Keratinocyte (primary cell): ENCODE measurements around the gene PHLDB3. TPM values are rescaled to one million over a fixed set of nuclear protein-coding genes. Genes with fewer than 3 reads are reported as not detected.

Experiments
- DNase-seq: peaks from one replicate; pipeline ENCODE4 v3.0.0-alpha.2; 2011; ENCODE audit warnings: low read depth, missing footprints, low spot score
- FAIRE-seq: peaks from 2 replicates; lab custom pipeline; 2011; peaks lifted over from hg19 to GRCh38; lab: Jason Lieb, UNC
- H2AFZ ChIP-seq: 2 replicates; pipeline ENCODE4 v1.6.0; 2012; ENCODE audit warnings: low read length, control low read depth, inconsistent platforms; ENCODE audit not compliant: control insufficient read depth
- H3K27ac ChIP-seq: 2 replicates; pipeline ENCODE4 v1.5.1; 2011; ENCODE audit warnings: low read length; ENCODE audit not compliant: control insufficient read depth, insufficient read depth
- H3K27me3 ChIP-seq: 3 replicates; pipeline ENCODE4 v1.6.0; 2011; ENCODE audit warnings: low read length; ENCODE audit not compliant: control insufficient read depth, insufficient read depth; ENCODE audit errors: extremely low read depth
- H3K36me3 ChIP-seq, 2 experiments: 2 replicates in 1 of 2; 3 replicates in 1 of 2; pipeline ENCODE4 v1.5.1; 2011; ENCODE audit warnings: low read length in 2 of 2, mild to moderate bottlenecking in 1 of 2; ENCODE audit not compliant: control insufficient read depth in 2 of 2, insufficient read depth in 2 of 2; ENCODE audit errors: extremely low read depth in 1 of 2
- H3K4me1 ChIP-seq: 3 replicates; pipeline ENCODE4 v1.5.1; 2011; ENCODE audit warnings: low read length; ENCODE audit not compliant: control insufficient read depth, insufficient read depth; ENCODE audit errors: extremely low read depth
- H3K4me2 ChIP-seq: 3 replicates; pipeline ENCODE4 v1.6.0; 2011; ENCODE audit warnings: low read depth, low read length; ENCODE audit not compliant: control insufficient read depth, insufficient read depth; ENCODE audit errors: extremely low read depth
- H3K4me3 ChIP-seq, 3 experiments: fragments of 200-600 bp in 1 of 3; sonication (generic) in 1 of 3; 2 replicates in 2 of 3; 3 replicates in 1 of 3; pipeline ENCODE4 v1.5.1; 2011 to 2016; ENCODE audit warnings: low read length in 3 of 3, mild to moderate bottlenecking in 3 of 3, control low read depth in 2 of 3, inconsistent platforms in 1 of 3, low read depth in 1 of 3, mixed read lengths in 1 of 3, mixed run types in 1 of 3, moderate library complexity in 1 of 3; ENCODE audit not compliant: control insufficient read depth in 2 of 3, insufficient read depth in 2 of 3; ENCODE audit errors: extremely low read depth in 1 of 3
- H3K79me2 ChIP-seq: 2 replicates; pipeline ENCODE4 v1.6.0; 2012; ENCODE audit warnings: low read length; ENCODE audit not compliant: control insufficient read depth, insufficient read depth
- H3K9ac ChIP-seq: 3 replicates; pipeline ENCODE4 v1.6.0; 2011; ENCODE audit warnings: low read length; ENCODE audit not compliant: control insufficient read depth, insufficient read depth; ENCODE audit errors: extremely low read depth
- H3K9me1 ChIP-seq: 3 replicates; pipeline ENCODE4 v1.6.0; 2011; ENCODE audit warnings: low read length; ENCODE audit not compliant: control insufficient read depth, insufficient read depth; ENCODE audit errors: extremely low read depth
- H3K9me3 ChIP-seq: 2 replicates; pipeline ENCODE4 v1.5.1; 2012; ENCODE audit warnings: low read depth, low read length; ENCODE audit not compliant: control insufficient read depth
- H4K20me1 ChIP-seq: 3 replicates; pipeline ENCODE4 v1.6.0; 2011; ENCODE audit warnings: low read length; ENCODE audit not compliant: control insufficient read depth, insufficient read depth; ENCODE audit errors: extremely low read depth
- EZH2 ChIP-seq: IDR thresholded peaks from one replicate; pipeline ENCODE4 v1.6.1; 2012; ENCODE audit warnings: inconsistent platforms, mild to moderate bottlenecking, low read length, moderate library complexity
- dilution Hi-C: fragments of 300-500 bp; cut with MboI; formaldehyde crosslinking; loops from one replicate; pipeline ENCODE4 v1.7.0; 2020; ENCODE audit warnings: low sequenced_read_pairs; ENCODE audit not compliant: extremely low pct_ligation_motif_present
- polyA plus RNA-seq, 5 experiments: library from polyadenylated mRNA; depleted of rRNA in 3 of 5; stranded (reverse) in 3 of 5; stranded (forward) in 1 of 5; unstranded in 1 of 5; fragments of >200 nt; gene quantifications; 1 replicate in 1 of 5; 2 replicates in 3 of 5; 3 replicates in 1 of 5; pipeline versions ENCODE4 v1.2.1 to v1.2.3, GENCODE V29; 2011 to 2012; ENCODE audit warnings: missing spikeins in 2 of 5, low read depth in 1 of 5, low replicate concordance in 1 of 5
- TF ChIP-seq, protein P1 (sequence below), 3 experiments: IDR thresholded peaks in 1 of 3; conservative IDR thresholded peaks in 1 of 3; optimal IDR thresholded peaks in 1 of 3; 2 replicates in 2 of 3; 3 replicates in 1 of 3; pipeline versions ENCODE3 to v1.5.1; 2011; ENCODE audit warnings: low read length in 3 of 3, mild to moderate bottlenecking in 3 of 3, moderate library complexity in 2 of 3, control low read depth in 1 of 3, inconsistent platforms in 1 of 3; ENCODE audit not compliant: insufficient read depth in 2 of 3; ENCODE audit errors: extremely low read depth in 1 of 3

The PHLDB3 gene
- polyA plus RNA-seq, 1 donor (not counting 4 experiments of a cell fraction or from before 2014, with no cell fraction given) = 6.7 TPM

DNA sequence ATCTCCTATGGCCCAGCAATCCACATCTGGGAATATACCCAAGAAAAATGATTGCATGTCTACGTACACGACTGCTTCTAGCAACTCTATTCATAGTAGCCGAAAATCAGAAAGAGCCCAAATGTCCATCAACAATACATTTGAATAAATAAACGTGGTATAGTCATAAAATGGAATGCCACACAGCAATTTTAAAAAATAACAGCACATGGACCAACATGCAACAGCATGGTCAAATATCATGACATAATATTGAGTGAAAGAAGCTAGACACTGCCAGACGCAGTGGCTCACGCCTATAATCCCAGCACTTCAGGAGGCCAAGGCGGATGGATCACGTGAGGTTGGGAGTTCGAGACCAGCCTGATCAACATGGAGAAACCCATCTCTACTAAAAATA, 73.6 kb downstream of the PHLDB3 start:
- FAIRE-seq (peak; percentile 95), DNase-seq (no peak)
- TF ChIP-seq EZH2 = no peak
- TF ChIP-seq, protein P1, sequence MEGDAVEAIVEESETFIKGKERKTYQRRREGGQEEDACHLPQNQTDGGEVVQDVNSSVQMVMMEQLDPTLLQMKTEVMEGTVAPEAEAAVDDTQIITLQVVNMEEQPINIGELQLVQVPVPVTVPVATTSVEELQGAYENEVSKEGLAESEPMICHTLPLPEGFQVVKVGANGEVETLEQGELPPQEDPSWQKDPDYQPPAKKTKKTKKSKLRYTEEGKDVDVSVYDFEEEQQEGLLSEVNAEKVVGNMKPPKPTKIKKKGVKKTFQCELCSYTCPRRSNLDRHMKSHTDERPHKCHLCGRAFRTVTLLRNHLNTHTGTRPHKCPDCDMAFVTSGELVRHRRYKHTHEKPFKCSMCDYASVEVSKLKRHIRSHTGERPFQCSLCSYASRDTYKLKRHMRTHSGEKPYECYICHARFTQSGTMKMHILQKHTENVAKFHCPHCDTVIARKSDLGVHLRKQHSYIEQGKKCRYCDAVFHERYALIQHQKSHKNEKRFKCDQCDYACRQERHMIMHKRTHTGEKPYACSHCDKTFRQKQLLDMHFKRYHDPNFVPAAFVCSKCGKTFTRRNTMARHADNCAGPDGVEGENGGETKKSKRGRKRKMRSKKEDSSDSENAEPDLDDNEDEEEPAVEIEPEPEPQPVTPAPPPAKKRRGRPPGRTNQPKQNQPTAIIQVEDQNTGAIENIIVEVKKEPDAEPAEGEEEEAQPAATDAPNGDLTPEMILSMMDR (optimal IDR thresholded peaks at IDR 0.05 in 1 of 3, IDR thresholded peaks at IDR 0.05 in 1 of 3, conservative IDR thresholded peaks at IDR 0.05 in 1 of 3; ENCODE audit: extremely low read depth in 1 of 3, insufficient read depth in 2 of 3, low read length in 3 of 3) = no peak
- no peaks in the 10 kb centered on the region for H3K79me2 ChIP-seq
- no peaks in the 10 kb centered on the region for H3K36me3 ChIP-seq
- no peaks in the 10 kb centered on the region for H3K9me3 ChIP-seq
- H3K4me1 ChIP-seq = peaks cover 2% of the 10 kb centered on the region
- peak overlapping the region; percentile 34 for H3K9ac ChIP-seq
- peak overlapping the region; percentile 59 for H3K27ac ChIP-seq
- H3K27me3 ChIP-seq = no peaks in the 10 kb centered on the region
- no peaks in the 10 kb centered on the region for H4K20me1 ChIP-seq
- no peak overlapping the region for H2AFZ ChIP-seq
- H3K4me2 ChIP-seq = peak overlapping the region; percentile 30
- dilution Hi-C loops = no loop called here
- H3K4me3 ChIP-seq = no peak overlapping the region
- no peaks in the 10 kb centered on the region for H3K9me1 ChIP-seq

- Histone ChIP-seq H3K9me1 (no peaks in the 10 kb centered on the region), H3K4me1 (peaks cover 2% of the 10 kb centered on the region), H3K9me3 (no peaks in the 10 kb centered on the region), H3K9ac (peak overlapping the region; percentile 34), H3K36me3 (no peaks in the 10 kb centered on the region), H4K20me1 (no peaks in the 10 kb centered on the region), H3K27ac (peak overlapping the region; percentile 59), H3K4me2 (peak overlapping the region; percentile 30), H3K27me3 (no peaks in the 10 kb centered on the region), H3K79me2 (no peaks in the 10 kb centered on the region), H2AFZ (no peak overlapping the region), H3K4me3 (no peak overlapping the region)
- dilution Hi-C loops = no loop called here
- peak; percentile 9 for FAIRE-seq
- no peak for TF ChIP-seq EZH2
- TF ChIP-seq, protein P1 (optimal IDR thresholded peaks at IDR 0.05 in 1 of 3, IDR thresholded peaks at IDR 0.05 in 1 of 3, conservative IDR thresholded peaks at IDR 0.05 in 1 of 3; ENCODE audit: extremely low read depth in 1 of 3, insufficient read depth in 2 of 3, low read length in 3 of 3) = peak in 1 of 3 experiments; percentile 36
- DNase-seq = no peak
Measured at GRCh38 chr19:43430142-43430710, 74.3 kb downstream of the PHLDB3 start.
